ENCODE measurements around the gene EXD1. TPM values are rescaled to one million over a fixed set of nuclear protein-coding genes. Genes with fewer than 3 reads are reported as not detected.
"Not testable (repeated sequence)": the region's sequence is repeated elsewhere in the genome, so short reads cannot be mapped to it uniquely, and the experiment has no call there.

Gene EXD1
- total and polyA plus RNA-seq, 2 of the 13 experiments (the other 11 are each of a cell fraction or from before 2014, with no cell fraction given) = not detected

DNA sequence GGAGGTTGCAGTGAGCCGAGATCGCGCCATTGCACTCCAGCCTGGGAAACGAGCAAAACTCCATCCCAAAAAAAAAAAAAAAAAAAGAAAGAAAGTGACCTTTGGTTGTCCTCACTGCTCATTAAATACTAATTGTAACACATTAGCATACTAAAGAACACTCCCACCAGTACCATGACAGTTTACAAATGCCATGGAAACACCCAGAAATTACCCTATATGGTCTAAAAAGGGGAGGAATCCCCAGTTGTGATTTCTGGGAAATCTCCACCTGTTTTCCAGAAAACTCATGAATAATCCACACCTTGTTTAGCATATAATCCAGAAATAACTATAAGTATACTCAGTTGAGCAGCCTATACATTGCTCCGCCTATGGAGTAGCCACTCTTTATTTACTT lies 90.9 kb downstream of the EXD1 start (continued):
- TF ChIP-seq FOXM1 (CRISPR knock-in tag; IDR thresholded peaks at IDR 0.05) = no peak
- no peak for TF ChIP-seq BRD4 (CRISPR knock-in tag; IDR thresholded peaks at IDR 0.05)

DNA sequence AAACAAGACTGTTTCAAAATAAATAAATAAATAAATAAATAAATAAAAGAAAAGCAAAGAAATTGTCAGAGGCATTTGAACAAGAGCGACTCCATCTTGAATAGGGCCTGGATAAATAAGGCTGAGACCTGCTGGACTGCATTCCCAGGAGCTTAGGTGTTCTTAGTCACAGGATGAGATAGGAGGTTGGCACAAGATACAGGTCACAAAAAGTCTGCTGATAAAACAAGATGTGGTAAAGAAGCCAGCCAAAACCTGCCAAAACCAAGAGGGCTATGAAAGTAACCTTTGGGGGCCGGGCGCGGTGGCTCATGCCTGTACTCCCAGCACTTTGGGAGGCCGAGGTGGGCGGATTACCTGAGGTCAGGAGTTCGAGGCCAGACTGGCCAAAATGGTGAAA lies 91.4 kb downstream of the EXD1 start:
- H3K79me2 ChIP-seq (ENCODE audit: insufficient read depth, low read length) = not testable (repeated sequence)

DNA sequence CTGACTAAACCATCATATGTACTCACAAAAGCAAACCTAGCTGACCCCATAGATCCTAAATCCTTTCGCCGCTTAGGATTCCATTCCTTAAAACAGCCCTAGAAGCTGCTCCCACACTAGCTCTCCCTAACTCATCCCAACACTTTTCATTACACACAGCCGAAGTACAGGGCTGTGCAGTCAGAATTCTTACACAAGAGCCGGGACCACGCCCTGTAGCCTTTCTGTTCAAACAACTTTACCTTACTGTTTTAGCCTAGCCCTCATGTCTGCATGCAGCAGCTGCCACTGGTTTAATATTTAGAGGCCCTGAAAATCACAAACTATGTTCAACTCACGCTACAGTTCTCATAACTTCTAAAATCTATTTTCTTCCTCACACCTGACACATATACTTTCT lies 95.0 kb downstream of the EXD1 start:
- BruUV-seq (replicated peaks); CTCF ChIA-PET (ENCODE audit: low intra/inter-chr PET ratio, low total read pairs); H3K27me3 ChIP-seq (ENCODE audit: control insufficient read depth in 1 of 2, insufficient read depth in 2 of 2, low read length in 2 of 2); intact Hi-C loops (cut with micrococcal nuclease; ENCODE audit: unreplicated experiment); H4K20me1 ChIP-seq (ENCODE audit: insufficient read depth, low read length); H3K9ac ChIP-seq (ENCODE audit: insufficient read depth, low read depth, low read length); H3K36me3 ChIP-seq (replicated peaks in 1 of 2; ENCODE audit: control insufficient read depth in 1 of 2, insufficient read depth in 2 of 2, low read length in 2 of 2); H3K79me2 ChIP-seq (ENCODE audit: insufficient read depth, low read length); H3K27ac ChIP-seq (ENCODE audit: extremely low read length, insufficient read depth, low read length); ATAC-seq; in situ Hi-C loops (cut with HindIII; ENCODE audit: extremely low pct_ligation_motif_present, low pct_unique_long_range_greater_than_20kb); H3K4me3 ChIP-seq (replicated peaks in 1 of 3; ENCODE audit: insufficient read depth in 1 of 3, low read depth in 2 of 3, low read length in 3 of 3); H2AFZ ChIP-seq (ENCODE audit: low read length); H3K9me3 ChIP-seq (ENCODE audit: low read length): not testable (repeated sequence)
- peak overlapping the region; percentile 49; the same call in 1 of the 2 replicates for H3K4me2 ChIP-seq (ENCODE audit: low read depth, low read length)
- H3K4me1 ChIP-seq (ENCODE audit: insufficient read depth, low read length) = peaks cover 12% of the 10 kb centered on the region
- WGBS (ENCODE audit: low lambda C conversion rate) = 2% methylated on average over 6 of the region's 6 CpGs
- TF ChIP-seq ZNF292 (CRISPR knock-in tag; IDR thresholded peaks at IDR 0.05; ENCODE audit: borderline replicate concordance, low read depth) (peak; percentile 30; the same call in 1 of the 2 replicates), ZNF331 (CRISPR knock-in tag; IDR thresholded peaks at IDR 0.05) (peak; percentile 50; the same call in 1 of the 2 replicates), GATAD2A (CRISPR knock-in tag; IDR thresholded peaks at IDR 0.05) (0 out of 2 replicates have a peak, but pooled peaks have one; percentile 20), SP5 (CRISPR knock-in tag; IDR thresholded peaks at IDR 0.05; ENCODE audit: borderline replicate concordance, low read depth) (0 out of 2 replicates have a peak, but pooled peaks have one; percentile 43), ERF (CRISPR knock-in tag; IDR thresholded peaks at IDR 0.05) (0 out of 2 replicates have a peak, but pooled peaks have one; percentile 11), ZNF564 (CRISPR knock-in tag; IDR thresholded peaks at IDR 0.05) (peak; percentile 99), CEBPG (CRISPR knock-in tag; IDR thresholded peaks at IDR 0.05) (peak; percentile 69), KLF12 (CRISPR knock-in tag; IDR thresholded peaks at IDR 0.05; ENCODE audit: borderline replicate concordance) (0 out of 2 replicates have a peak, but pooled peaks have one; percentile 55), CEBPB (IDR thresholded peaks at IDR 0.05; ENCODE audit: borderline replicate concordance, low read depth, low read length) (peak; percentile 51; the same call in 1 of the 2 replicates)
- DNase-seq (ENCODE audit: low spot score) (peak; percentile 44), FAIRE-seq (peak; percentile 40)
- POLR2A ChIA-PET = interaction anchor here (2.3 kb wide), 1 partner anchor 19 kb away, joined by 7 read pairs; the partner anchor contains the start of gene INO80

More for the DNA sequence above, 91.4 kb downstream of the EXD1 start:
- H3K4me2 ChIP-seq (ENCODE audit: low read depth, low read length); H2AFZ ChIP-seq (ENCODE audit: low read length); H3K9me3 ChIP-seq (ENCODE audit: low read length); BruUV-seq (replicated peaks); H3K36me3 ChIP-seq (replicated peaks in 1 of 2; ENCODE audit: control insufficient read depth in 1 of 2, insufficient read depth in 2 of 2, low read length in 2 of 2); intact Hi-C loops (cut with micrococcal nuclease; ENCODE audit: unreplicated experiment); H3K4me3 ChIP-seq (replicated peaks in 1 of 3; ENCODE audit: insufficient read depth in 1 of 3, low read depth in 2 of 3, low read length in 3 of 3); H3K27ac ChIP-seq (ENCODE audit: extremely low read length, insufficient read depth, low read length); FAIRE-seq; H3K9ac ChIP-seq (ENCODE audit: insufficient read depth, low read depth, low read length); ATAC-seq; CTCF ChIA-PET (ENCODE audit: low intra/inter-chr PET ratio, low total read pairs); POLR2A ChIA-PET; H3K27me3 ChIP-seq (ENCODE audit: control insufficient read depth in 1 of 2, insufficient read depth in 2 of 2, low read length in 2 of 2); in situ Hi-C loops (cut with HindIII; ENCODE audit: extremely low pct_ligation_motif_present, low pct_unique_long_range_greater_than_20kb); DNase-seq (ENCODE audit: low spot score); H4K20me1 ChIP-seq (ENCODE audit: insufficient read depth, low read length): not testable (repeated sequence)
- WGBS (ENCODE audit: low lambda C conversion rate) = 57% methylated on average over 7 of the region's 7 CpGs
- H3K4me1 ChIP-seq (ENCODE audit: insufficient read depth, low read length) = peaks cover 20% of the 10 kb centered on the region

All from HepG2 (cell line).